Measurements from ENCODE around the gene DVL3.

- TF ChIP-seq POLR2A (IDR thresholded peaks at IDR 0.05) (no peak), CTCF (IDR thresholded peaks at IDR 0.05) (no peak)
Measured at GRCh38 chr3:184193991-184194539, 38.9 kb downstream of the DVL3 start.

Data from body of pancreas (tissue), 4 donors.